Loucy (cell line): ENCODE results near the gene BMP4.

Experiments used
- H2AFZ ChIP-seq: fragments of 200-600 bp; sonication (generic); 2 replicates; pipeline ENCODE4 v1.6.0; 2016; ENCODE audit warnings: antibody characterized with exemption, mild to moderate bottlenecking, low read length, moderate library complexity
- H3F3A ChIP-seq: fragments of 200-600 bp; 2 replicates; pipeline ENCODE4 v1.6.0; 2016; ENCODE audit warnings: antibody characterized with exemption, low read depth, mild to moderate bottlenecking
- H3K27me3 ChIP-seq: fragments of 200-600 bp; sonication (generic); 2 replicates; pipeline ENCODE4 v1.6.1; 2014; ENCODE audit warnings: low read length, mild to moderate bottlenecking; ENCODE audit not compliant: insufficient read depth, poor library complexity, severe bottlenecking
- H3K36me3 ChIP-seq: fragments of 200-600 bp; sonication (generic); 2 replicates; pipeline ENCODE4 v1.6.1; 2016; ENCODE audit warnings: low read length; ENCODE audit not compliant: insufficient read depth
- H3K4me1 ChIP-seq: fragments of 200-600 bp; sonication (generic); 2 replicates; pipeline ENCODE4 v1.5.1; 2014; ENCODE audit warnings: low read length, mild to moderate bottlenecking; ENCODE audit not compliant: insufficient read depth, poor library complexity, severe bottlenecking
- H3K4me2 ChIP-seq: fragments of 200-600 bp; sonication (generic); 2 replicates; pipeline ENCODE4 v1.6.0; 2014; ENCODE audit warnings: antibody characterized with exemption, low read length, low read depth, mild to moderate bottlenecking; ENCODE audit not compliant: poor library complexity, severe bottlenecking
- H3K4me3 ChIP-seq: fragments of 200-600 bp; sonication (generic); 2 replicates; pipeline ENCODE4 v1.5.1; 2014; ENCODE audit warnings: low read length, mild to moderate bottlenecking, mixed read lengths; ENCODE audit not compliant: poor library complexity, severe bottlenecking
- H3K79me2 ChIP-seq: fragments of 200-600 bp; sonication (generic); 2 replicates; pipeline ENCODE4 v1.6.1; 2014; ENCODE audit warnings: low read length; ENCODE audit not compliant: insufficient read depth
- H3K9ac ChIP-seq: fragments of 200-600 bp; sonication (generic); 2 replicates; pipeline ENCODE4 v1.6.0; 2014; ENCODE audit warnings: mild to moderate bottlenecking, low read depth, low read length, moderate library complexity; ENCODE audit not compliant: poor library complexity, severe bottlenecking
- H3K9me2 ChIP-seq: fragments of 200-600 bp; sonication (generic); replicated peaks from 2 replicates; pipeline ENCODE4 v1.6.1; 2016; ENCODE audit warnings: low read depth, low read length, mixed read lengths
- H3K9me3 ChIP-seq: fragments of 200-600 bp; sonication (generic); 2 replicates; pipeline ENCODE4 v1.6.1; 2014; ENCODE audit warnings: mild to moderate bottlenecking, antibody characterized with exemption, low read length, low read depth; ENCODE audit not compliant: insufficient read depth
- H4K20me1 ChIP-seq: fragments of 200-600 bp; sonication (generic); 2 replicates; pipeline ENCODE4 v1.6.0; 2014; ENCODE audit warnings: antibody characterized with exemption, low read length, mild to moderate bottlenecking; ENCODE audit not compliant: insufficient read depth, poor library complexity, severe bottlenecking
- EZH2phosphoT487 ChIP-seq: fragments of 200-600 bp; IDR thresholded peaks from 2 replicates; pipeline ENCODE4 v1.6.1; 2018; ENCODE audit warnings: antibody characterized with exemption, mild to moderate bottlenecking, moderate library complexity, borderline replicate concordance
- TF ChIP-seq, protein P1 (sequence below): fragments of 200-600 bp; sonication (generic); conservative IDR thresholded peaks from 2 replicates; pipeline ENCODE4 v1.5.1; 2014; ENCODE audit warnings: mild to moderate bottlenecking, antibody characterized with exemption, low read length

Gene BMP4

GRCh38 chr14:53949201-53949600, 7.4 kb downstream of the BMP4 start:
- no peaks in the 10 kb centered on the region for H4K20me1 ChIP-seq
- no peak overlapping the region for H3K4me3 ChIP-seq
- H3K9me2 ChIP-seq: no peaks in the 10 kb centered on the region
- H3K4me2 ChIP-seq: no peak overlapping the region
- no peaks in the 10 kb centered on the region for H3K36me3 ChIP-seq
- no peaks in the 10 kb centered on the region for H3K9me3 ChIP-seq
- no peak overlapping the region for H3K9ac ChIP-seq
- no peaks in the 10 kb centered on the region for H3K27me3 ChIP-seq
- no peaks in the 10 kb centered on the region for H3K4me1 ChIP-seq
- no peak overlapping the region for H2AFZ ChIP-seq
- H3K79me2 ChIP-seq: no peaks in the 10 kb centered on the region
- no peaks in the 10 kb centered on the region for H3F3A ChIP-seq
- TF ChIP-seq, protein P1, sequence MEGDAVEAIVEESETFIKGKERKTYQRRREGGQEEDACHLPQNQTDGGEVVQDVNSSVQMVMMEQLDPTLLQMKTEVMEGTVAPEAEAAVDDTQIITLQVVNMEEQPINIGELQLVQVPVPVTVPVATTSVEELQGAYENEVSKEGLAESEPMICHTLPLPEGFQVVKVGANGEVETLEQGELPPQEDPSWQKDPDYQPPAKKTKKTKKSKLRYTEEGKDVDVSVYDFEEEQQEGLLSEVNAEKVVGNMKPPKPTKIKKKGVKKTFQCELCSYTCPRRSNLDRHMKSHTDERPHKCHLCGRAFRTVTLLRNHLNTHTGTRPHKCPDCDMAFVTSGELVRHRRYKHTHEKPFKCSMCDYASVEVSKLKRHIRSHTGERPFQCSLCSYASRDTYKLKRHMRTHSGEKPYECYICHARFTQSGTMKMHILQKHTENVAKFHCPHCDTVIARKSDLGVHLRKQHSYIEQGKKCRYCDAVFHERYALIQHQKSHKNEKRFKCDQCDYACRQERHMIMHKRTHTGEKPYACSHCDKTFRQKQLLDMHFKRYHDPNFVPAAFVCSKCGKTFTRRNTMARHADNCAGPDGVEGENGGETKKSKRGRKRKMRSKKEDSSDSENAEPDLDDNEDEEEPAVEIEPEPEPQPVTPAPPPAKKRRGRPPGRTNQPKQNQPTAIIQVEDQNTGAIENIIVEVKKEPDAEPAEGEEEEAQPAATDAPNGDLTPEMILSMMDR: no peak
- no peak for TF ChIP-seq EZH2phosphoT487

GRCh38 chr14:53948205-53948884, 8.3 kb downstream of the BMP4 start:
- H3K9me3 ChIP-seq: no peaks in the 10 kb centered on the region
- no peak overlapping the region for H3K9ac ChIP-seq
- H3K27me3 ChIP-seq: no peaks in the 10 kb centered on the region
- no peak overlapping the region for H3K4me3 ChIP-seq
- no peaks in the 10 kb centered on the region for H3K36me3 ChIP-seq
- no peaks in the 10 kb centered on the region for H3K79me2 ChIP-seq
- TF ChIP-seq, protein P1: no peak
- TF ChIP-seq EZH2phosphoT487: no peak
- H3K4me2 ChIP-seq: no peak overlapping the region
- no peaks in the 10 kb centered on the region for H3K9me2 ChIP-seq
- H2AFZ ChIP-seq: no peak overlapping the region
- no peaks in the 10 kb centered on the region for H4K20me1 ChIP-seq
- no peaks in the 10 kb centered on the region for H3K4me1 ChIP-seq
- H3F3A ChIP-seq: no peaks in the 10 kb centered on the region

GRCh38 chr14:53947452-53948204, 9.0 kb downstream of the BMP4 start:
- TF ChIP-seq, protein P1: no peak
- no peak overlapping the region for H3K4me3 ChIP-seq
- no peaks in the 10 kb centered on the region for H3K9me3 ChIP-seq
- H2AFZ ChIP-seq: no peak overlapping the region
- no peaks in the 10 kb centered on the region for H3K27me3 ChIP-seq
- H4K20me1 ChIP-seq: no peaks in the 10 kb centered on the region
- H3K4me2 ChIP-seq: no peak overlapping the region
- no peaks in the 10 kb centered on the region for H3K36me3 ChIP-seq
- H3K9me2 ChIP-seq: no peaks in the 10 kb centered on the region
- no peaks in the 10 kb centered on the region for H3K4me1 ChIP-seq
- H3K79me2 ChIP-seq: no peaks in the 10 kb centered on the region
- H3F3A ChIP-seq: no peaks in the 10 kb centered on the region
- H3K9ac ChIP-seq: no peak overlapping the region
